OCI-M2 (cell line): Measurements from ENCODE around the gene TACC2.

Source experiments
- DNase-seq: peaks from one replicate; lab custom pipeline; 2025; ENCODE audit not compliant: unreplicated experiment; lab: John Stamatoyannopoulos, UW

The TACC2 gene

DNA sequence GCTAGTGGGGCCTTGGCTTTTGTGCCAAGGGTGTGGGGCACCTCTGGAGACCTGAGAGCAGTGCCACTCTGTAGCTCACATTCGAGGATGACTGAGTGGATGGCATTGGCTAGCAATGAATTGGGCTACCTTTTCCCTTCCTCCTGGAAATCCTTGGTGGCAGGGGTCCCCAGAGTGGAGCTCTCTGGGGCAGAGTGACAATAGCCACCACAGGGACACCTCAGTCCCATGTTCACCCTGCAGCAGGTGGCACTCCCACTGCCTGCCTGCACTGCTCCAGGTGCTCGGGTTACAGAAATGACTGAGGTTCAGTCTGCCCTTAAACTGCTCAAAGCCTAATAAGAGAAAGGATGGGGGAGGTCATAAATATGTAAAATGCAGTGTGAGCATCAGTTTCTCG, 300.0 kb downstream of the TACC2 start:
- no peak for DNase-seq

DNA sequence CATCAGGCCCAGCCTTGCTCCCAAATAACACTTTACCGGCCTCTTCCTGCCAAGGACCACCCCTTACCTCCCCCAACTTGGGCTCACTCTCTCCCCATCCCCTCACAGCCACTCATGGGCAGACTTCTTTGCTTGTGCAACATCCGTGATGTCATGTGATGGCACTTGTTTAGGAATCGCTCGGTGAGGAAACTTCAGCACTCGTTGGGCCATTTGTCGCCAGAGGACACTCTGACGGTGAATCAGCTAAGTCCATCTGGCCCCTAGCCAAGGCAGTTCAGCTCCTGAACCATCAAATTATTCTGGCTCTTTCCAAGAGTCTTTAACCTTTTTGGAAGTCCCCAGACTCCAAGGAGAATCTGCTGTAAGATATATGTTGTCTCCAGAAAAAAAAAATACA, 301.4 kb downstream of the TACC2 start:
- DNase-seq: no peak

DNA sequence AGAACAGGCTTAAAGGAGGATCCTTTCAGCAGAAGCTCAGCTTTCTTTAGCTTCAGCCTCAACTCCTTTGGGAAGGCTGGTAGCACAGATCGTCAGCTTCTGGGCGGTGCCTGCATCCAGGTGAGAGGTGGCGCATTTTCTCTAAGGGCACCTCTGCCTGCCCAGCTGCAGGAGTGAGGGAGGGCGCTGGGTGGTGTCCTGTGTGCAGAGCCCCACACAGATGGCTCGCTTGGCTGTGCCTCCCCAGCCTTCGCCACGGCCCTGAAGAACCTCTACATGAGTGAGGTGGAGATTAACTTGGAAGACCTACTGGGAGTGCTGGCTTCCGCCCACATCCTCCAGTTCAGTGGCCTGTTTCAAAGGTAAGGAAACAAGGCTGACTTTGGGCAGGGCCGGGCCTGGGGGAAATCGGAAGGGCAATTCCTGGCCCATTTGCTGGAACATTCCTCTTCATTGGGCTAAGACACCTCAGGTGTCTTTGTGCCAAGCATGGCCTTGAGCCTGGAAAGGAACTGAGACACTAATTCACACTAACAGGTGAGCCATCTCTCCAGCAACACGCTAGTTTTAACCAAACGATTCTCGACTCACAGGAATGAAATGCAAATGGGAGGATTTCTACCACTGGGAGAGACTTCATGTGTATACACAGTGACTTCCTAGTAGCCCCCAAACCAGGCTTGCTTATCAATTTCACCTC, 302.0 kb downstream of the TACC2 start:
- DNase-seq: no peak

DNA sequence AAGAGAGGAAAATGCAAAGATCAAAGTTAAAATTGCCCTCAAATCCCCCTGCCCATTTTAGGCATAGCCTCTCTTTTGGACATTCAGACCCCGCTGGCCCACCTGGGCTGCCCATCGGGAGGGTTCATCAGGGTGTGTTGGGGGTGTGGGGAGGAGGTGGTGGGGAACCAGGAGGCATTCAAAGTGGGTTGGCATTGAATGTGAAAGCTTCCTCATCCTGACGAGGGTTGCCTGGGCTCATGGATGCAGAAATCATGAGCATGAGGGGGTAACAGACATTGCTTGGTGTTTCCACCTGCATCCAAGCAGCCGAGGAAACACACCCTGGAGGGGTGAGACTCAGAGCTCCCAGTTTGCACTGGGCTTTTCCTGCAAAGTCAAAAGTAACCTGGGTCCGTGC, 302.8 kb downstream of the TACC2 start:
- no peak for DNase-seq

DNA sequence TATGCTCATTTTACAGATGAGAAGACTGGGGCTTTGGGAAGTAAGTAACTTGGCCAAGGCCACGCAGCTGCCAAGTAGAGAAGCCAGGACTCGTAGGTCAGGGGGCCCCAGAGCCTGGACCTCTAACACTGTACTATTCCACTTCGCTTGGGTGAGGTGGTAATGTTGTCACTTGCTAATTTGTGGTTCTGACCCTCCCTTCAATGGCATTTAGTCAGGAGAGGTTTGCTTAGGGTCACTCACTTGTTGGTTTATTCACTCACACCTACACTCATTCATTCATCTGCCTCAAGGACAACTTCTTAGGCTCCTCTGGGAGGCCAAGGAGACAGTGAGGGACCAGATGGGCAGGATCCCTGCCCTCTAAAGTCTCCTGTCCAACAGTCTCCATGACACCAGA, 303.4 kb downstream of the TACC2 start:
- DNase-seq: no peak

DNA sequence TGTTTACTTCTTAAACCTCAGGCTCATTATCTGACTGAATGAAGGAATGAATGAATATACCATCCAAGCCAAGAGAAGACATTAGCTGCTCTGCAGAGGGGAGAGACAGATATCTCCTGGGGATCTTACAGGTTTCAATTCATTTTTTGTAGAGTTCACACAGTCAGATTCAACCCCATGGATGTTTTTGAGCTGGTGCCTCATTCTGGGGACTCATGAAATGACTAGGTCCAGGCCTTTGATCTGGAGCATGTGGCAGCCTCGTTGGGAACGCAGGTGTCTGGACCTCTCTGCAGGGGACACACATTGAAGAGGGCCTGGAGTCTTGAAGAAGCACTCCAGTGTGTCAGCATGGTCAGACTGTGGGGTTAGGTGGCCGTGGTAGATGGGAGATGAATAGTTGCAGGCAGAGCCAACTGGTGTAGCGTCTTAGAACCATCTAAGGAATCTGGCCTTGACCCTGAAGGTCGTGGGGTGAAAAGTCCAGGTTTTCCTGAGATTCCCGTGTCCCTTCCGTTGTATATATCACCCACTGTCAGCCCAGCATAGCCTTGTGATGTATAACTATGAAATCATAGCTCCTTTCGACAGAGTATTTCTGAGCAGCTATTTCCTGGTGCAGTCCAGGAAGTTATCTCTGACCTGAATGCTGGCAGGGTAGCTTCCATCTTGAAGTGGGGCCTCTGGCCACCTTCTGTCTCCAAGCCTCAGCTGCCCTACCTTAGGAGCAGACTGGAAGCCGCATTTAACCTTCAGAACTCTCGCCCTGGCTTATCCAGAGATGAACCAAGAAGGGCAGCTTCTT, 304.4 kb downstream of the TACC2 start:
- DNase-seq: no peak

DNA sequence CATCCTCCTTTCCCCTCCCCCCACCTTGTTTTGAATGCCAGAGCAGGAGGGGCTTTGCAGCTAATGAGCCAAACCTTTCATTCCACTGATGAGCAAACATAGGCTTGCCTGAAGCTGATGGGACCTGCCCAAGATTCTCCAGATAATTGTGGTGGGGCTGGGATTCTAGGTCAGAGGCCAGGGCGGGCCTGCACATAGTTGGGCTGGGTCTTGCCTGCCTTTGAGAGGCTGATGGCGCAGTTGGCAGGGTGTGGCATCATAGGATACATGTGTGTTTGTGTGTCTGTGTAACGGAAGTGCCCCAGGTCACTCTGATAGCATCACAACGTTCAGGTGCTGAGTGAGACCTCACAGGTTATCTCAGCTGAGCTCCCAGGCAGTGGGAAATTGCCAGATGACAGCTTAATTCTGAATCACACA, 305.0 kb downstream of the TACC2 start:
- no peak for DNase-seq

DNA sequence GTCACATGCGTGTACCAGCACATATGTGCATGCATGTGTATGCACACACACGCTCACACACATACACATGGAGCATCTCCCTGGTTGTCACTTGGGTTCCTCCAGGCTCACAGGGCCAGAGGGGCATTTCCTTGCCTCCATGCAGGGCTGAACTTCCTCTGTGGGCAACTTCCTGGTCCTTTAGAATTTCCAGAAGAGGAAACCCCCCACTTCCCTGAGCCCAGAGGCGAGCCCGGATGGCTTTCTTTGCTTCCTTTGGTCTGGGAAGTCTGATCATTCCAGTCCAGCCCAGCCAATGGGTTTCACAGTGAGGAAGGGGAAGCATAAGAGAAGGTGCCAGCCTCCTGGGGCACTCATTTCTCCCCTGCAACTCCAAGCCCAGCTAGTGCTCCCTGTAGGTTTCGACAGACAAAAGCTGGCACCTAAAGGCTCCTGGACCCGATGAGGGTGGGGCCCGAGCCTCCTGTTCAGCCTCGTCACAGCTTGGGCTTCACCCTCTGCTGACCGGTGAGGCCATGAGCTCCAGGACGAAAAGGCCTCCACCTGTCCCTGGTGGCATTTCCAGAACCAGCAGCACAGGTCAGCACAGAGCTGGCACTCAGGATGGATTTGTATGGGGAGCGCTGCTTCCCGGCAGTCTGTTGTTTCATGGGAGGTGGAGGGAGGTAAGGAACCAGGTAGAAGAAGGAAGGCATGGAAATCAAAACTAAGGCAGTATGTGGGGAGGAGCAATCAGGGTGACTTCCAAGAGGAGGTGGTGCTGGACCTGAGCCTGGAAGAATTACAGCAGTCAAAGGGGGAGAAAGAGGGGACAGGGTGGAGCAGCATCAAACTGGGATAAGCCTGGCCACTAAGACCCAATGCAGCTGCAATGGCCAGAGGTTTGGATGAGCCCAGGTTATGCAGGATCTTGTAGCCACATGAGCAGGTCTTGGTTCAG, 305.8 kb downstream of the TACC2 start:
- no peak for DNase-seq

DNA sequence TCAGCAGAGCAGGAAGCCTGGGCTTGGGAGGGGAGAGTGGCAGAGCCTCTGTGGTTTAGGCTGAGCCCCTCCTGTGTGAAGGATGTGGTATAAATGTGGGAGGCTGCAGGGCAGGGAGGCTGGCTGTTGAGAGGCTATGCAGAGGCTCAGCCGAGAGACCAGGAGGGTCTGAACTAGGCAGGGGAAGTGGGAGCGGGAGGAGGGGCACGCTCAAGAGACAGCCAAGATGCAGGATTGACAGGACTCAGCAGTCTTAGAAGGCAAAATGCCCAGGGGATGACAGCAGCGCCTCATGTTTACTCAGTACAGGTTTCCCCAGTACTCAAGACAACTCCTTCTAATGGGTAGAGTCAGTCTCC, 306.5 kb downstream of the TACC2 start:
- no peak for DNase-seq

DNA sequence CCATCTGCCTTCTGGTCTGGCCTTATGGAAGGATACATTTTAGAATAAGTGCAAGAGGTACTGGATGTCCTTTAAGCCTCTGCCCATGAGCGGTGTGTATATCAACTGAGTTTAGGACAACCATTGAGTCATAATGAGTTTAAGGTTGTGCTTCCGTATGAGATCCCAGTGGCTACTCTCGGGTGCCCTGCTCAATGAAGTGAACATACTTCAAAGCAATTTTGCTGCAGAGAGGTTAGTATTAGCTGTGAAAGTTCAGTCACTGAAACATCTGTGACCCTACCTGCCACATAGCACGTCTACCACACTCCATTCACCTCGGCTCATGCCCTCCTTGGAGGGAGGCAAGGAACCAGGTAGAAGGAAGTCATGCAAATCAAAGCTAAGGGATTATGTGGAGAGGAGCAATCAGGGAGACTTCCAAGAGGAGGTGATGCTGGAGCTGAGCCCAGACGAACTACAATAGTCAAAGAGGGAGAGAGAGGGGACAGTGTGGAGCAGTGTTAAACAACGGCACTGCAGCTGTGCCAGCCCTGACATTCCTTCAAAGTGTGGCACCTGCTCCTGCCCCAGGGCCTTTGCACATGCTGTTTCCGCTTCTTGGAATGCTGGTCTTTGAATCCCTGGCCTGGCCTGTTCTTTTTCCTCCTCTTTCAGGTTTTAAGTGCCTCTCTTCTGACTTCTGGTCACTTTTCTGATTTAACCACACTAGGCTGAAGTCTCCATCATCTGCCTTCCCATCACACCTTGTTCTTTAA, 307.6 kb downstream of the TACC2 start:
- no peak for DNase-seq

DNA sequence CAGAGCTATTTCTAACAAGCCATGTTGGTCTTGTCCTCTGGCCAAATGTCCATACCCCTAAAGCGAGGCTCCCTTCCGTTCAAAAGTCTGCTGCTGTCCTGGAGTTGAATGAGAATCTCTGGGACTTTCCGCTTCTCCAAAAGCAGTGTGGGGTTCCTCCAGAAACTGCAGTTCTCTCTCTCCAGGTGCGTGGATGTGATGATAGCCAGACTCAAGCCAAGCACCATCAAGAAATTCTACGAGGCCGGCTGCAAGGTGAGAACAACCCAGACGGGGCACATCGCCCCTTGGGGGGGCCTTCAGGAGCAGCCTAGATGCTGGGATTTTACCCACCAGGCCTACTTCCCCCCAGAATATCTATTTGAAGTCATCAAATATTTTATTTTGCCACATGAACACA, 308.6 kb downstream of the TACC2 start:
- no peak for DNase-seq

DNA sequence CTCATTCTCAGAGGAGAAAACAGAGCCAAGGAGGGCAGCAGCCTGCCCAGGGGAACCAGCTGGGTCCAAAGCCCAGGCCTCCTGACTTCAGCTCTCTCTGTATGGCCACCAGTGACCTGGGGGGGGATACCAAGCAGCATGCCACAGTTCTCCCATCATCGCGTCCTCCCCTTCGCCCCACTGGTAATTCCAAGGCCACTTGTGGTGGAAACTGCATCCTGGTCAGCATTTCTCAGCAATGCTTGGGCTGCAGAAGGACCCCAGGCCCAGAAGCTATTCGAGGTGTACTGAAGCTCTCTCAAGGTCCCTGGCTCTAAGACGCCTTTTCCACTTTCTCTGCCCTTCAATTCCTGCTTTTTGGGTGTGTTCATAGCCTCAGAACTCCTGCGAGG, 309.2 kb downstream of the TACC2 start:
- DNase-seq: no peak

DNA sequence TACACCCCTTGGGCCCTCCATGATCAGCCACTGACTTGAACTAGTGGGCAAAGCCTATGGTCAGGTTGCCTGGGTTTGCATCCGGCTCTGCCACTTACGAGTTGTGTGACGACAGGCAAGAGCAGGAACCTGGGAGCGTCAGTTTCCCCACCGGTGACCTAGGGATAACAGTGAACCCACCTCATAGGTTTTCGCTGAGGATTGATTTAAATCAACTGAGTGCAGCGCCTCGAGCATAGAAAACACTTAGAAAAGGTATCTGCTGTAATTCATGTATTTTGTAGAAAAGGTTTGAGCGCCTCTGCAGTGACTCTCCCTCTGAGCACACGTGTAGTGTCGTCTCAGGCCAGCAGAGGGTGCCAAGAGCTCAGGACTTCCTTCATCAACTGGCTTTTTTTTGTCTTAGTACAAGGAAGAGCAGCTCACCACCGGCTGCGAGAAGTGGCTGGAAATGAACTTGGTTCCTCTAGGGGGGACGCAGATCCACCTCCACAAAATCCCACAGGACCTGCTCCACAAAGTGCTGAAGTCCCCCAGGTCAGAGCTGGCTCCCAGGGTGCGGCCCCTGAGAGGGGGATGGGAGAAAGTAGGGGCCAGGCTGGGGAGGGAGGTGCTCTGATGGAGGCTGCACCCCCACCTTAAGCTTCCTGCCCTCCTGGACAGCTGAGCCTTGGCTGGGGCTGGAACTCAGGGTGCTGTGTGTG, 309.8 kb downstream of the TACC2 start:
- DNase-seq: peak; percentile 43

DNA sequence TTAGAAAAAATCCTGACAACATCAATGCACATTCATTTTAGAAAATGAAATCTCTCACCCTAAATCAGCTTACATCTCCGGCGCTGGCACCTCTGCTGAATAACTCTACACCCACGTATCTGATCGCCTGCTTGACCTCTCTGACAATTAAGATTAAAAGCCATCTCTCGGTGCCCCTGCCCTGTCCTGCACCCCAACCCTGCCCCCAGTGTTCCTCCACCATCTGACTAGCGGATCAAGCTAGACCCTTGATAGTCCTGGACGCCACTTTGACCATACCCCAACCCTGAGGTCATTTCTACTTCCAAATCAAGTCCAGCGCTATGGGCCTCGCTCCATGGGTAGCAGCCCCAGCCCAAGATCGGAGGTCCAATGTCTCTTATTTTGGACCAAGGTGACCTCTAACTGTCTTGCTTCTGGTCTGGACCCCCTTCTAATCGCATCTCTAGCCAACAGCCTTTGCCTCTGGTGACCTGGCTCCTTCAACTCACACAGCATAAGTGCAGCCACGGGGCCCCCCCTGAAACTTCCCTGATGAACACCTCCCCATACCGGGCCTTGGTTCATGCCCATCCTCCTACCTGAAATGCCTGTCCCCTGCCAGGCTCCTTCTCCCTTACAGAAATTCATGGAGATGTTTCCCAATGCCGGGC, 310.6 kb downstream of the TACC2 start:
- DNase-seq: no peak

DNA sequence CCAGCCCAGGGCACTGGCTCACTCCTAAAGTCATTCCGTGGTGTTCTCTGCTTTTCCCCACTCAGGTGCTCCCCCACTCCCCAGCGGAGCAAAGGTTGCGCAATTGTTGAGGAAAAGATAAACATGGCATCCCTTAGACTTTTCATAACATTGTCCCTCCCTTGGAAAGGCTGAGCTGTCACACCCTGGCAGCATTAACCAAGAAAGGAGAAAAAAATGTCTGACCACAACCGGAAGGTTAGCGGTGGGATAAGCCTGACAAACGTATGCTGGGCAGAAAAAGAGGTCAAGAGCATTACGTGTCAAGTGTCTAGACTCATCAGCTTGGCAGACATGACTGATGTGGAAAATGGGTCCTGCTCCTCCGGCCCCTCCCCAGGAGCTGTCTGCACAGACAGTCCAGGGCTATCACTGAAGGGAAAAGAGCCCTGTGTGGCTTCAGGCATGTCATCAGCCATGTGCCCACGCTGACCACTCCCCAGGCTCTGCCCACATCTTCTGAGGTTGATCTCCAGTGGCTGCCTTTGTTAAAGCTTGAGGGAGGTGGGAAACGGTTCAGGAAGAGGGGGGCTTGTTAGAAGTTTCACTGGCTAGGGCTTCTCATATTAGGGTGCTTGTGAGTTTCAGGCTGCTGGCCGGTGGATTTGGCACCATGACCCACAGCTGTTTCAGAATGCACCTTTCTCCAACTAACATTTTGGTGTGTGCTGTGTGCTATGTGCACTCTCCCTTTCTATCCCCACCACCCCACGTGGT, 312.3 kb downstream of the TACC2 start:
- no peak for DNase-seq

DNA sequence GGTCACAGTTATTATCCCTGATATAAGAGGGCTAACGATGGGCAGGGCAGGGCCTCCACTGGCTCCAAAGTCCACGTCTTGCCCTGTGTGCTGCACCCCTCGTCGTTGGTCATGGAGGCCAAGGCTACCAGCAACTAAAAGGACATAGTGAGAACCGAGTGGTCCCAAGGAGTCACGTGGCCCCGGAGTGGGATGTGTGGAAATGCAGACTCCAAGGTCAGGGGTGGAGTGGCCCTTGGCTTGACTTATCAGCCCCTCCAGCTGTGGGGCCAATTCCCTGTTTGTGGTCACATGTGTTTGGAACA, 312.8 kb downstream of the TACC2 start:
- no peak for DNase-seq

DNA sequence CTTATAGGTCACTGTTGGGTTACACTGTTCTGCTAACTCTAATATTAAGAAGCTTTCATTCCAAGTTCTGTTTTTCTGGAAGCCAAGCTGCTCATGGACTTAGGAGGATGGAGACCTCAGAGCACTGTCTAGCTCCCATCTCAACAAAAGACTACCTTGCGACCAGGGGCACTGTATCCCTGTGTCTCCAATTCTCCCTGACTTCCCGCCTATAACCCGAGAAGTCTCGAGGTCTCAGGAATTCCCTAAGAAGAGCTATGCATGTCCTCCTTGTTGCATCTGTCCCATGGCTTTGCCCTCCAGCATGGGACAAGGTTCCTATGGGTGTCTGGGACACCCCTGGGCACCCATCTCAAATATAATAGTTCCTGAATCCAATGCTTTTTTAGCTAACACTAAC, 313.4 kb downstream of the TACC2 start:
- DNase-seq: no peak

DNA sequence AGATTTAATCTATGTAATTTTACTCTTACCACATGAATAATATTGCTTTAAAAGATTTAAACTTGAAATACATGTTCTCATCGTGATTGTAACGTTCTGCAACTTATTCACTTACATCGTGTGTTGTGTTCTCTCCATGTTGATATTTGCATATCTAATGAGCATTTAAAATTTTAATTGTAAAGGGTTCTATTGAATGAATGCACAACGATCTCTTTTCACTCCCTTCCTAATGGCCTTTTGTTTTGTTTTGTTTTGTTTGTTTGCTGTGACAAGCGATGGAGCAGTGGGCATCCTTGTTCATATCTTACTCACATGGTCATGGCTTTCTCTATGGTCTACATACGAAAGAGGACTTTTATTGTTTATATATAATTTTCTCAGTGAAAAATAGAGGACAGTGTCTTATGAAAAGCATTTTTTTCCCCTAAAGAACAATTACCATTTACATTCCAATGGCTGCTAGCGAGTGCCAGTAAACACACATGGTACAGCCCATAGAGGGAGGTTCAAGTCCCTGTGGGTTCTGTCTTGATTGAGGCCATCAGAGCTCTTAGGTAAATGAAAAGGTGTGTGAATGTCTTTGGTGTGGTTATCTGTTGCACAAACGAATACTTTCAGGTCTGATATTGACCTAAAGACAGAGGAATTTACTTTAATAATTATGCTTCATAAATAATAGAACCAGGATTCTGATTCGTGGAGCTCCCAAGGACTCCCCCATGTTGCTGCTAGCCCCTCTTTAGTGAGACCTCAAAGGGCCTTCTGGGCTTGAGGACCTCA, 314.5 kb downstream of the TACC2 start:
- no peak for DNase-seq
